IPS DF 19.7 (cell line): ENCODE data around the gene LMO7.

Source experiments
- DNase-seq: peaks from one replicate; pipeline ENCODE4 v3.0.0-alpha.2; 2013; ENCODE audit warnings: low read depth, low spot score

LMO7 gene

DNA sequence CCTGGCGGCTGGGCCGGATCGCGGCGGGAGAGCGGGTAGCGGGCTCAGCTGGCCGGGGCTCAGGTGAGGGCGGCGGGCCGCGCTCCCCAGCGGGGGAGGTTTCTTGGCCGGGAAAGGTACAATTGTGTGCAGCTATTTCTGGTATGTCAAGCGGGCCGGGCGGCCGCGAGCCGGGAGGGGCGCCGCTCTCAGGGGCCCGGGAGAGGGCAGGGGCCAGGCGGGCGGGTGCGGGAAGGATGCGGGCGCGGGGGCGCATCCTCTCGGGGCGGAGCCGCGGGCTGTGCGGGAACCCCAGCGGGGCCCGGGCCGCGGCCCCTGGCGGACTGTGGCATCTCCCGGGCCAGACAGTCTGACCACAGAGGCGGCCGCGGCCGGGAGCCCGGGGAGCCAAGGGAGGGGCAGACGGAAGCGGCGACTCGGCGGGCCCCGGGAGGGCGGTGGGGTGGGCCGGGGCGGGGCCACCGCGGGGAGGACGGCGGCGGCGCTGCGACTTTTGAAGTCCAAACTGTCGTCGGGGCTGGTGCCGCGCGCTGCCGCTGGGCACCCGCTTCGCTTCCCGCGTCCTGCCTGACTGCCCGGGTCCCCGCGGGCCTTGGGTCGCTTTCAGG, at the start of gene LMO7:
LMO7 (plus strand) TSS at position 503 of the 608 bp plus-strand sequence. CDS start 328 bp downstream, outside the sequence.
- no peak for DNase-seq

DNA sequence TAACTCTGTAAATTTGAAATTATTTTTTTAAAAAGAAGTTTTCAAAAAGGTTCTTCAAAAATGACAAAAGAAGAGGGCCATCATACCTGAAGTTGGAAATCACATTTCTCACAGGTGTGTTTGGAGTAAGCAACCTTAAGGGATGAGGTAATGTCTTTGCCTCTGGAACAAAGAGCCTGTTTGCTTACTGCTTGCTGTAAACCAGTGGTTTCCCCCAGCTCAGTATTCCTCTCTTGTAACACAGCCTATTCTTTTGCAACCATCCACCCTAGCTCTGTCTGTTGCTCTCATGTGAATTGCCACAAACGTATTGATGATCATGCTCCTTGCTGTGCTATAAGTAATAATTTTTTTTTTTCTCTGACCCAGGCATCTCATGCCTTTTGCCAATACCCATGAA, 48.5 kb upstream of the LMO7 start:
- peak; percentile 72 for DNase-seq

DNA sequence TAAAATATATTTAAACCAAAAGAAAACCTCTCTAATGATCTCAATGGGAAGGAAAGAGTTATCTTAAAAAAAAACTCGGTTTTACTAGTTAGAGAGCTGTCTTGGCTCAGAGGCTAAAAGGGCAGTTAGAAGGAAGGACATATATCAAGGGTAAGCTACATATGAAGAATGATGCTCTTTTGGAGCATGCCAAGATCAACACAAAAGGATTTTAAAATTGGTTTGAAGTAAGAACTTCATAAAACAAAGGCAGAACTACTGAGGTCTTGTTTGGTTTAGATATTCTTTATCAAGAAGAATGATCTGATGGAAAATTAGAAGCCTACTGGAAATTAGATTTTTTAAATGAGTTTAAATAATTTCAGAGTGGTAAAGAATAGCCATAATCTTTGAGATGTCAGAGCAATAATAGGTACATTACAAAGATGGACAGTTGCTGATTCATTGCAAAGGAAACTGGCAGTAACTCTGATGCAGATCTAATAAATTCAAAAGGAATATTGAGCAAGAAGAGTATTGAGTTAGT, 39.4 kb upstream of the LMO7 start:
- DNase-seq = no peak

DNA sequence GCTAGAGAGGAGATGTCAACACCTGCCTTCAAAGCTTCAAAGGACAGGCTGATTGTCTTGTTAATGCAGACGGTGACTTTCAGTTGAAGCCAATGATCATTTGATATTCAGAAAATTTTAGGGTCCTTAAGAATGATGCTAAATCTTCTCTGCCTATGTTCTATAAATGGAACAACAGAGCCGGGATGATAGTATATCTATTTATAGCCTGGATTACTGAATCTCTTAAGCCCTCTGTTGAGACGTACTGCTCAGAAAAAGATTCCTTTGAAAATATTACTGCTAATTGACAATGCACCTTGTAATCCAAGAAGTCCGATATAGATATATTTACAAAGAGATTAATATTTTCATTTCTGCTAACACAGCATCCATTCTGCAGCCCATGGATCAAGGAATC, 35.8 kb upstream of the LMO7 start:
- DNase-seq = no peak

DNA sequence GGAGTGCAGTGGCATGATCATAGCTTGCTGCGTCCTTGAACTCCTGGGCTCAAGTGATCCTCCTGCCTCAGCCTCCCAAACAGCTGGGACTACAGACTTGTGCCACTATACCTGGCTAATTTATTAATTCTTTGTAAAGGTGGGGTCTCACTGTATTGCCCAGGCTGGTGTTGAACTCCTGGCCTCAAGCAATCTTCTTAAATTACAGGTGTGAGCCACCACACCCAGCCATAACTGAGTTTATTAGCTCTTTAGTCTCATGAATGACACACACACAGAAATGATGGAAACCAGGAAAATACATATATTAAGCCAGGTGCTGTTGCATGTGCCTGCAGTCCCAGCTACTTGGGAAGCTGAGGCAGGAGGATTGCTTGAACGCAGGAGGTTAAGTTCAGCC, 33.1 kb upstream of the LMO7 start:
- no peak for DNase-seq

DNA sequence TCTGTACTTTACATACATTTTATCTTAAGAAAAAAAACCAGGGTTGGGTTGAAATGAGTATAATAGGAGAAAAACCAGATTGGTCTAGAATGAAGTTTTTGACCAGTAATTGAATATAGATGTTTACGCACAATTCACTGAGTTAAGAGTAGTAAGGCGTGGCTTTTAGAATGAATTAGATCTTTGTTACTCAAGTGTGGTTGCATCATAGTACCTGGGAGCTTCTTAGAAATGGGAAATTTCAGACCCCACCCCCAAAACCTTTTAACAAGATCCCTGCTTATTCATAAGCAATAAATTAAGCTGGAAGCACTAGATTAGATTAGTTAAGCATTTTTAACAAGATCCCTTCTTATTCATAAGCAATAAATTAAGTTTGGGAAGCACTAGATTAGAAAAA, 28.7 kb upstream of the LMO7 start:
- DNase-seq = no peak

DNA sequence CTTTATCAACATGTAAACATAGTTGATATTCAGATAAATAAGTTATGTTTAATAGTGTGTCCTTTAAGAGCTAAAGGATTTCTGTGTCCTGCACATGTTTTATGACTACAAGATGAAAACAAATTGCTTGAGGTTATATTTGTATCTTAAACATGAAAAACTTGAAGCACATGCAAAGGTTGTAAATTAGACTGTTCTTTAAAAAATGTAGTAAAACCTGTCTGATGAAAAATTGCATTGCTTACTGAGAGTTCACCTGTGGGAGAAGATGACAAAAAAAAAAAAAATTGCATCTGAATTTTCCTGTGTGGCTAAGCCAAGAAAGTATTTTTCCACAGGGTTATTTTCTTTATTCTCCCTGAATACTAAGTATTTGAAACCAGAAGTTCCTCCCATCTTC, 25.7 kb upstream of the LMO7 start:
- no peak for DNase-seq

DNA sequence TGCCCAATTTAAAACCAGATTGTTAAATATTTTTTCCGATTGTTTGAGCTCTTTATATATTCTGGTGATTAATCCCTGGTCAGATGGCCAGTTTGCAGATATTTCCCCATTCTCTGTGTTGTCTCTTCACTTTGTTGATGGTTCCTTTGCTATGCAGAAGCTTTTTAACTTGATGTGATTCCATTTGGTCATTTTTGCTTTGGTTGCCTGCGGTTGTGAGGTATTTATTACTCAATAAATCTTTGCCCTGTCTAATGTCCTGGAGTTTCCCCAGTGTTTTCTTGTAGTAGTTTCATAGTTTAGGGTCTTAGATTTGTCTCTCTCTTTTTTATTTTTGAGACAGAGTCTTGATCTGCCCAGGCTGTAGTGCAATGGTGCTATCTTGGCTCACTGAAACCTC, 23.8 kb upstream of the LMO7 start:
- no peak for DNase-seq

DNA sequence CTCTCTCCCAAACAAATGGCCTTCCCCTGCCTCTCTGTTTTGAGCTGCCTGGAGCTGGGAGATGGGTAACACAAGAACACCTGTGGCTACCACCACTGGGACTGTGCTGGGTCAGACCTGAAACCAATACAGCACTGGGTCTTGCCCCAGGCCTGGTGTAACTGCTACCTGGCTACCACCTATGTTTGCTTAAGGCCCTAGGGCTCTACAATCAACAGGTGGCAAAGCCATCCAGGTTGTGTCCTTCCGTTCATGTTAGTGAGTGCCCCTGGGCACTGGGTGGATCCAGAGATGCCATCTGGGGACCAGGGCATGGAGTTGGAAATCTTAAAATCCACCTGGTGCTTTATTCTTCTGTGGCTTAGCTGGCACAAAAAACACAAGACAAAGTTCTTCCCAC, 18.9 kb upstream of the LMO7 start:
- no peak for DNase-seq

DNA sequence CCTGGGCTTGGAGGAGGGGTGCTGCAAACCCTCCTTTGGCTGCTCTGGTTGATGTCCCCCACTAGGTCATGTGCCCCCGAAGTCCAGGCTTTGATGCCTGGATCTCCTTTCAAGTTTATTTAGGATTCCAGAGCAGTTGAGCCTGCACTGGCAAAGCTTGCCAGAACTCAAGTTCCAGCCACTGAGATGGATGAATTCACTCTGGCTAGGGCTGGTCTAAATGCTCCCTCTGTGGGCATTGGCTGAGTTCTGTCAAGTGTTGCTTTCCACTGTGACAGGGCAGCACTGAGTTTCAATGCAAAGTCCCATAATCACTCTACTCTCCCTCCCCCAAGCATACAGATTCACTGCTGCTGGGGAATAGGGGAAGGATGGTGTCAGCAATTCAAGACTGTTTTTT, 17.8 kb upstream of the LMO7 start:
- no peak for DNase-seq

DNA sequence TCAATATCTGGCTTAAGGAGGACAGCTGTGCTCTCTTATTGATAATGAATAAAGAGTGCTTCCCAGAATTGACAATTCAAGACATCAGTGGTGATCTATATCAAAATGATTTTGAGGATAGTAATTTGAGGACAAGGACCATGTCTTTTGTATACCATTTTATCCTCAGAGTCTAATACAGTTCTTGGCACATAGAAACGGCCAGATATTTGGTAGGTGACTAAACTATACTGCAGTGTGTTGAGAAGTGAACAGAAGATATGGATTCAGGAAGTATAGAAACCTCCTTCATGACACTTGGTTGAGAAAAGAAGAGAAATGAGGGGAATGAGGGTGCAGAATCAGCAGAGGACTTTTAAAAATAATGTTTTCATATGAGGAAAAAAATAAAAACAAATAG, 16.1 kb upstream of the LMO7 start:
- no peak for DNase-seq

DNA sequence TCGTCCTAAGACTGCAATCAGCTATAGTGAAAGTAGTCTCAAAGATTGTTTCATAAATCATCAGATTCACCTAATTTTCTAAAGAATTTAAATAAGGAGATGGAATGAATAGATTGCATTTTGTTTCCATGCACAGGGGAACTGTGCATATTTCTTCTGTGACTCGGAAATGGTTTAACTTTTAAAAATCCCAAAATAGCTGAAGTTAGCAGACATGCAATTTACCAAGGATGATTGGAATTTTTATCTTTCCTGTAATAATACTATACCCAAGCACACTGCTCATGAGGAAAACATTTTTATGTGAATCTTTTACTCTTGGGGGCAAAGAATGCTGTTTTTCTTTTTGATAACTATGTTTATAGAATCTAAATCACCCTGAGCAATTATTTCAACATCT, 15.0 kb upstream of the LMO7 start:
- no peak for DNase-seq

DNA sequence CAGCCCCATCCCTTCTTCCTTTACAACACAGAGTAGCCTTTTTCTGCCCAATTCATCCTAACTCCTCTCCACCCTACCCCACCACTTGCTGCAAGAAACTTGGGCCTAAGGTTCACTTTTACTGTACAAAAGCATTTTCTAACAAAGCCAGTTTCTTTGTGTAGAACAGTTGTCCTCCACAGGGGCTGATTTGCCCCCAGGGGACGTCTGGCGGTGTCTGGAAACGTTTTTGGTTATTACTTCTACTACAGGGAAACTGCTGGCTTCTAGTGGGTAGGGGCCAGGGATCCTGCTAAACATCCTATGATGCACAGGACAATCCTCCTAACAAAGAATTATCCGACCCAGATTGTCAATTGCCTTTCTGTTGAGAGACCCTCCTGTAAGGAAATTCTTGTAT, 7.3 kb upstream of the LMO7 start:
- no peak for DNase-seq

DNA sequence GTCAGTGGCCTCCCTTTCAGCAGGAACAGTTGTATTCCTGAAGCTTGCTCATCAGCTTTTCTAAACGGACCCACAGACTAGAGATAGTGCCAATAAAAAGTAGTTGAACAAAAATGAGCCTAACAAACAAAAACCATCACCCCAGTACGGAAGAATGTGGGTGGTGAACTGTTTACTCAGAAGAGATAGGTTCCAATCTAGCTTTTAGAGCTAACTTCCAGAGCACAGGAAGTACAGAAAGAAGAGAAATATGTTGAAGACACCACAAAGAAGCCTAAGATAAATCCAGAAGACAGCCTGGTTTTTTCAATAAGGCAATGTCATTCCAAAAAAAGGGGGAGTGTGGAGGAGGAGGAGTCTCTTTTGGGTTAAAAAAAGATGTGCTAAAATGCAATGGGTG, 2.8 kb upstream of the LMO7 start:
- DNase-seq = no peak

DNA sequence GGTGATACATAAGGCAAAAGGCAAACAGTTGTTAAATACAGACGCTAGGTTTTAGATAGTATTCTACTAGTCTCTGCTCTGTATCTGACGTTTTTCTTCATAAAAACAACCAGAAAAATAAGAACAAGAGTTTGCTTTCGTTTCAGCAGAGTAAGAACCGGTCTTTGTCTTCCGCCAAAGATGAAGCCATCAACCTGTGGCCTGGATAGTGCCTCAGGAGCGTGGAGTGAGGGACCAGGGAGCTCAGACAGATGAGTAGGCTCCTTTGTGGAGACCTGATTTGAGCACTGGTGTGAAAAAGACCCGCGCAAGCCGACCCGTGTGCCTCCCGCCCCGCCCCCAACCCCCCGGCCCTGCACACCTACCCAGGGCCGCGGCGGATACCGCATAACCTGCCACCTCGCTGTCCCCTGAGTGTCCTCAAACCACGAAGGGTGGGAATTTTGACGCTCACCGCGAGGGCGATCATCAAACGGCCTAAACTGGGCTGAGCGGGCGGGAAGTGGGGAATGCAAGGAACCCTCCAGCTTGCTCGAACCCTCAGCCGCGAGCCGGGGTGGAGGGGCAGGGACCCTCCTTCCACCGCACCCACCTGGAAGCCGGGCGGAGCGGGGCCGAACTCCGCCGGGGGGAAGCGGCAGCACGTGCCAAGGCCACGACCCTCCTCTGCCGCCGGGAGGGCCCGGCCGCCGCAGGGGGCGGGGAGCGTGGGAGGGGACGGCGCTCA, 866 bp upstream of the LMO7 start:
- DNase-seq = no peak

DNA sequence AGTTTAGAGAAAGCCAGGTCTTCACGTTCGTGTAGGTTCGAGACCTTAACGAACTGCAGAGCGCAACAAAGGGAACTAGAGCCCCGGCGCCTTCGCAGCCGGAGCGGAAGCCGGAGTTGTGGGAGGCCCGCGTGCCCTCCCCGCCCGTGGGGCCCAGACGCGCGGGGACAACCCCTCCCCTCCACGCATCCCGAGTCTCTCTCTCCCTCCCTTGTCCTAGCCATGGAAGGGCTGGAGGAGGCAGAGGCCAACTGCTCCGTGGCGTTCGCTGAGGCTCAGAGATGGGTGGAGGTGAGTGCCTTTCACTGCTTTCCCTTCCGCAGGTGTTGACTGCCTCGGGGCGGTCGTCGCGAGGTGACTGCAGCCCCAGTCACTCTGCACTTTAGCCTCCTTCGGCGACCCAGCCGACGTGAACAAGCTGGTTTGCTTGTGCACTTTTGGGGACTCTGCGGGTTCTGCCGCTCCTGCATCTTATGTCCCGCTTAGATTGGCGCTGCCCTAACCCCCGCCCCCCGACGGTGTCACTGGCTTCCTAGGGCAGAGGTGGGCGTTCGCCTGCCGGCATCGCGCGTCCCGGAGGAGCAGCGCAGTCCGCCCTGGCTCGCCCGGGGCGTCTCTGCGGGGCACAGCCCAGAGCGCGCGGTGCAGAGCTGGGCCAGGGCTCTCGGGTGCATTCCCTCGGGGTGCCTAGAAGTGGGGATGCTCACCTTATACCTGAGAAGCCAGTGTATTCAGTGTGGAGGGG, 478 bp downstream of the LMO7 start:
- DNase-seq = no peak

DNA sequence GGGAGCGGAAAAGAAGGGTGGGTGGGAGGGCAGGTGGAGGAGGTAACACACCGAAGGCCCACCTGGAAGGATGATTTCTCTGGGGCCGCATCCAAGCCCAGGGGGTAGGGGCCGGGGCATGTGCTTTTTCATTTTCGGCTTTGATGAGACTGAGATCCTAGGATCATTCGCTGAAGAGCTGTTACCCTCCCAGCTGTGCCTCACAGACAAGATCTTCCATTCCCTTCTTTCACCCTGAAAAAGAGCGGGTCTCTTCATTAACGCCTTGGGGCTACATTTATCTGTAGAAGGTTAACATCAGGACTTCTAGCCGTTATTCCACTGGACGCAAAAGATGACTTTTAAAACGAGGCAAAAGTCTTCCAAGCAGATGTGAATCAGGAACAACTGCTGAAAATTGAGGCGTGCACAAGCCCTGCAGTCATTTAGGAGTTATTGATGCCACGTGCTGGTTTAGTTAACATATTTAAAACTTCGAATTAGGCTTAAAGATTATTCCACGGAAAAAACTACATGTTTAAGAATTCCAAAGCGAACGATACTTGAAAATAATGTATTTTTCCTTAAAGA, 1.1 kb downstream of the LMO7 start:
- no peak for DNase-seq

DNA sequence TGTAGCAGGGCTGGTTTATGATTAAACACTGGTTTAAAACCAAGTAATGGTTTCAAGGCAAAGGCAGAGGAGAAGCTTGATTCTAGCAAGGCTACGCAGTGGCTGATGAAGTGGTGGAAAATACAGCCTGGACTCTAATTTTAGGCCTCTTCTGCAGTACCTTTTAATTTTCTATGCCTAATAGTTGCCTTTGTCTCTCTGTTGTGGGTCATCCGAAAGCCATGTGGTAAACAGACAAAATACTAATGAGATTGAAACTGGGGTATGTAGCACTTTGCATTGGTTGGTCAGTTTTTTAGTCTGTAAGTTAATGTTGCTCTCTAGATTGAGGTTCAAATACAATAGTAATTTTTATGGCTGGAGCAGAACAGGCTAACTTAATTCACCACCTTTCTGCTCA, 3.3 kb downstream of the LMO7 start:
- DNase-seq = no peak

DNA sequence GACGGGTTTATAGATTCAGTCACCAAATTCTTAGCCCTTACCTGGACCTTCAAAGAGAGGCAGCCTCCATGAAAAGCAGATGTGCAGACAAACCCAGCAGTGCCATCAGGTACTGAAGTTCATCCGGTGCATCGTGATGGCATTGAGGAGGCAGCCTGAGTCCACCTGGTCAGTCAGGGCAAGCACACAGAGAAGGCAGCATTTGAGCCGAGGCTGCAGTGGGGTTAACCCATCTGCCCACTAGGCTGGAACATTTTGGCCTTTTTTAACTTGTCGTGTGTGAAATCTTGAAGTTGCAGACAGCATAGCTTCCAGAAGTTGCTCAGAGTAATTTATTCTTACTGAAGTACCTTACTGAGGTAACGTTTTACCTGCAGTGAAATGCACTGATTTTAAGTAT, 4.9 kb downstream of the LMO7 start:
- no peak for DNase-seq

DNA sequence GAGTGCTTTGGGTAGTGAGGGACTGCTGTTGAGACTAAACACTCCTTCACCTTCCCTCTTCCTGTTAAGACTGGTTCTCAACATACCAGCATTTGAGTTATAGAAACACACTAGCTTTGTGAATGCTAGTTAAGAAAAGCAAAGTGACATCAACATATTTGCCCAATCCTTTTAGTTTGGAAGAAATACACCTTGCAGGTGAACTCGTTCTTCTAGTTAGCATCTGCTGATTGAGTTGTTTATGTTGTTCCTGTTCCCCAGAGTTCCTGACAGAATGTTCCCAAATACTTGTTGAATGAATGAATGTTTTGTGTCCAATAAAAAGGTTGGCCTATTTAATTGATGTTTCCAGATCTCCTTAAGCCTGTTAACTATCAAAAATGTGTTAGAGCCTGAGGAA, 7.1 kb downstream of the LMO7 start:
- DNase-seq = no peak

DNA sequence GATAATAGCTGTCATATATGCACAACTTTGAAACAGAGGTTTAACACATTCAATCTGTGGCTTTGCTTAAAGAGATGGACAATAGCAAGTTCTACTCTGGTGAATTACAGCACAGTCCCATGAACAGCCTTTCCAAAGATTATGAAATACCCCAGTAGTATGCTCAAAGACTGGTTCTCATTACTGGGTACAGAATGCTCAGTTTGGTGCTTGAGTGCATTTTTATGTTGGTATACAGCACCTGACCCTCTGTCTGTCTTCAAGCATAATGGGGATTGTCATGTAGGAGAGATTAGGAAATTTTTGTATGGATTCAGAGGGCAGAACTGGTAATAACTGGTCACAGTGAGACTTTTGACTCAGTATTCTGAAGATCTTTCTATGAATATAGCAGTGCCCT, 7.6 kb downstream of the LMO7 start:
- no peak for DNase-seq

DNA sequence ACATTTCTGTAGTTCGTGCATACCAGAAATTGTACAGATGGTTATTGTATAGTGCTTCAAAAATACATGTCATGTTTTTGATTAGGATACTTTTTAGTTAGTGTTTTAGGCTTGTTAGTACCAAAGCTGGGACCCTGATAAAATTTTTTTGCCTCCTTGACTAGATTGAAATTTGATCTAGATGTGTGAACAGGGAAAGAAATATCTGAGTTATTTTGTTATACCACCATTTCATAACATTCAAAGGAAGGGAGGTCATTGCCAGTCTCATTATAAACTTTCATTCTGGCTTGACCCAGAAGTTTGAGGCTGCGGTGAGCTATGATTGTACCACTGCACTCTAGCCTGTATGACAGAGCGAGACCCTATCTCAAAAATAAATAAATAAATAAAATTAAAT, 9.0 kb downstream of the LMO7 start:
- no peak for DNase-seq
